T-helper 2 cell (primary cell): Measurements from ENCODE around the gene CAMK2G.

ENCODE experiments used
- DNase-seq, 5 experiments: peaks; one replicate each; pipeline versions ENCODE4 v3.0.0 to v3.0.0-alpha.2; 2012 to 2022

The CAMK2G gene

DNA sequence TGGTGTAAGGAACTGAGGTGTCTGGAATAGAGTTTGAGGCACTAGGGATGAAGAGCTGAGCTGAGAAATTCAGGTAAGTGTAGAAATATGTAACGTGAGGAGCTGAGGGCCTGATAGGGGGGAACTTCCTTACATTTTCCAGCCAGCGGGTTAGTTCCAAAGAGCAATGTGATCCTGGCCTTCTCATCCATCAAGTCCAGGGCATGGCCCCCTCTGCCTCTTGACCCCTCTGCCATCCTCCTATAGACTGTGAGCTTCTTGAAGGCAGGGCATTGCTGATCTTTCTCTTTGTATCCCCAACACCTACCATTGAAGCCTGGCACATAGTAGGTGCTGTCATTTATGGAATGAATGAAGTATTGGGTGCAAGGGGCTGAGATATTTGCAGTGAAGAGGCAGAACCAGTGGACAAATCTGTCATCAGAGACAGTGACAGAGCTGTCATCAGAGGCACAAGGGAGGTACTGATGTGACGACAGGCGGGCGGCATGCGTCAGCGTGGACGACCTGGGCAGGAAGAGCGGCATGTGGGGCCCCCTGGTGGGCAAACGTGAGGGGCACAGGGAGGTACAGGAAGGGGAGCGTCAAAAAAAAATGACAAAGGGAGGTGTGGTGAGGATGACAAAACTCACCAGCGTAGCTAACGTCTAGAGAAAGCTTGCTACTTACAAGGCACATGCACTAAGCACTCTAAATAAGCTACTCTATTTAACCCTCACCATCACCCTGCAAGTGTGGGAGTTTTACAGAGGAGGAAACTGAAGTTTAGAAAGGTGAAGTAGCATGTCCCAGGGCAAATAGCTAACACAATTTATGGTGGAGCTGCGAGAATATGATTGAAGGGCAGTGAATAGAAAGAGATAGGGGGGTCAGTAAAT is 5.2 kb upstream of the CAMK2G start:
- DNase-seq: peak; percentile 81 to 97 (median 90)

GRCh38 chr10:73878365-73878764 is 4.0 kb upstream of the CAMK2G start:
- no peak for DNase-seq

DNA sequence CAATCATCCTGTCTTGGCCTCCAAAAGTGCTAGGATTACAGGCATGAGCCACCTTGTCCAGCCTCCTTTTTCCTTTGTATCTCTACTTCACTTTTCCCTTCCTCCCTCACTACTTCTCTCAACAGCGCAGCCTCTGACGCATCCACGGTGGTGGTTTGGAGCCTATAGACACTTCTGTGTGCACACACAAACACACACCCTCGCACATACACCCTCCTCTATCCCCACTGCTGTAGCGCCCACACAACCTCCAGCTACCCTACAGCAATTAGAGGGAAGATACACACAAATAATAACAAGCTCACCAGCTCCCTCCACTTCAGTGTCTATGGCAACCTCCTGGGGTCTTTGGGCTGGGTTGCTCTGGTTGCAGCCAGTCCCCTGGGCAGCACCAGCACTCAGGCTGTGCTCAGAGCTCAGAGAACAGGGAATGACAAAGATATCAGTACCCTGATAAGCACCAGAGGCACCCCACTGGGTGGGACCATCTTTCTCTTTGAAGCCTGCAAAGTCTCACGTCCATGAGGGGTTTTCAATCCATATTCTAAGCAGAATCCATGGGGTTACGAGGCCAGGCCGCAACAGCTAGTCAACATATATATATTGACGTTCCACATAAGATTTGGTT is 3.3 kb upstream of the CAMK2G start:
- DNase-seq: no peak

DNA sequence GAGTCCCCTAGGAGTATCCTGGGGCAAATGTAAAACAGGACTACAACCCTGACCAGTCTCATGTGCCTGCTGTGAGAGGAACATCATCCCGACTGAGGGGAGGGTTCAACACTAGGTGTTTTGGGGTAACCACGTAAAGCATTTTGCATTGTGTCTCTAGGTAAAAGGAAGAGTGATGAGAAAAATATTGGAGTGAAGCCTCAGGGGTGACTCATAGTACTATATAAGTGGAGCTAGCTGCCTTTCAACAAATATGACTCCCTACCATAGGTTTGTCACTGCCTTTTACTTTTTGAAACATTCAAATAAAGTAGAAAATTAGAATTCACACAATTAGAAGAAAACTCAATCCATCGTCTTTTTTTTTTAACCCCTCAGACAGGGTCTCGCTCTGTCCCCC is 2.6 kb upstream of the CAMK2G start:
- no peak for DNase-seq

GRCh38 chr10:73876566-73876965 is 2.2 kb upstream of the CAMK2G start:
- DNase-seq: no peak

- no peak for DNase-seq
Observed at GRCh38 chr10:73876157-73876556, 1.8 kb upstream of the CAMK2G start.

- DNase-seq: peak in 2 of 5 experiments; percentile 76 to 78
Observed at GRCh38 chr10:73875139-73875475, 752 bp upstream of the CAMK2G start.

- peak in 1 of 5 experiments; percentile 33 for DNase-seq
Observed at GRCh38 chr10:73873838-73874215, 528 bp downstream of the CAMK2G start.

- no peak for DNase-seq
Observed at GRCh38 chr10:73873142-73873837, 1.1 kb downstream of the CAMK2G start.

- no peak for DNase-seq
Observed at GRCh38 chr10:73872190-73872710, 2.1 kb downstream of the CAMK2G start.

GRCh38 chr10:73871295-73872189 is 2.8 kb downstream of the CAMK2G start:
- no peak for DNase-seq

- no peak for DNase-seq
Observed at GRCh38 chr10:73868655-73869195, 5.6 kb downstream of the CAMK2G start.

- DNase-seq: no peak
Observed at GRCh38 chr10:73867871-73868631, 6.3 kb downstream of the CAMK2G start.

DNA sequence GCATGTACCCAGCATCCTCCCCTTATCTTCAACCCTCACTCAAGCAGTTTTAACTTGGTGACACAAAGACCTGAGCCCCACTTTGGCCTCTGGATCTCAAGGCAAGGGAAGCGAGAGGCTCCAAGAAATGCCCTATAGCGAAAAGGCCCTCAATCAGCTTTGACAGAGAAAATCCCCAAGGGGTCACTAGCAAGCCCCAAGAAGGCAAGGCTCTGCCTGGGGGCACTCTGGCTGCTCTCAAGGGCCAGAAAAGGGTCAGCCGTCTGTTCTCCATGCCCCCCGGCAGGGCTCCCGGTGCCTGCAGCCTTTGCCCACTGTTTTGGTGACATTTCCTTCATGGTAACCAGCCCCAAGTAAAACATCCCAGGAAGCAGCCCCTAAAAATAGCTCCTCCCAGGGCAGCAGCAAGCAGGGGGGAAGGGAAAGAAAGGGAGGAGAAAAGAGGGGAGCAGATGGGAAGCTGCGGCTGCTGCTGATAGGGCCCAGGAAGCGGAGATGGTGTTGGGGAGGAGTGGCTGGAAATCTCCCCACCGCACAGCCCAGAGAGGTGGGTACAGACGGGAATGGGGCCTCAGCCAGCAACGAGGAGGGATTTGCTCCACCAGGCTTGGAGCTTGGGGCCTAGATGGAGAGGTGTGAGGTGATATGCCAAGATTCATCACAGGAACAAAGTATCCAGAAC is 7.1 kb downstream of the CAMK2G start:
- DNase-seq: no peak

GRCh38 chr10:73866621-73867020 is 7.7 kb downstream of the CAMK2G start:
- no peak for DNase-seq

DNA sequence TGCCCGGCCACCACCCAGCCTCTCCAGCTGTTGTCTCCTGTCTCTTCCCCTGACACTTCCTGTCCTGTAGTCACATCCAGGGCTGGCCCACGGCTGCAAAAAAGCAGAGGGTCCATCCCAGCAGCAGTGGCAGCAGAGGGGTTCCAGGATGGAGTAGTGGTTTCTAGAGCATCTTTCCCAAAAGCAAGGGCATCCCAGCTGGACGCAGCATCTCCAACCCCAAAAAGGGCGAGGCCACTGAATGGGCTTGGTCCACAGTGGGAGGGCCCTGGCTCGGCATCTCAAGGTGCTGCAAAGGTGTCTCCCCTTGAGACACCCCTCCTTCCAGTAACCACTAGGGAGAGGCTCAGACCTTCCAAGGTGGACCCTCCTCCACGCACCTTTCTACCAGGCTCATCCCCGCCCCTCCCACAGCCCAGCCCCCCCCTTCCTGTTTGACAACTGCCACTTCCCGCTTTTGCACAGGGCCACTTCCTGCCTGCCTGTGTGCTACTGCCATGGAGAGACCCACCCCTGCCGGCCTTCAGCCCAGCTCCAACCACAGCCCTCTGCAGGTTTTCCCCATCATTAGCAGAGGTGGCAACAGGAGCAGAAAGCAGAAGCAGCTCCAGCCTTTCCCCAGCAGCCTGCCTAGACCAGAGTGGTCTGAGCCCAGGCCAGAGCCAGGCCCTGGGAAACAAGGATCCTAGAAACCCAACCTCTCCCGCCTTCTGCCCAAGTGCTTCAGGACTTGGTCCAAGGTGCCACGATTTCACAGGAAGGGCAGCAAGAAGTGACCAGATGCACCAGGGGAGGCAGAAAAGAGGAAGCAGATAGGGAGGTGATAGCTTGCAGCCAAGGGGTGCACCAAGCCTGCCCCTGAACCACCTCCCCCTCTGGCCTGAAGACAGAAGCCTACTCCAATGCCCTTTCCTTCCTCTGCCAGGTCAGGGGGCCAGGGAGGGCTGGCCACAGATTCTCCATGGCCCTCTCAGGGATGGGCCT is 8.6 kb downstream of the CAMK2G start:
- peak in 3 of 5 experiments; percentile 35 to 87 (median 35) for DNase-seq

DNA sequence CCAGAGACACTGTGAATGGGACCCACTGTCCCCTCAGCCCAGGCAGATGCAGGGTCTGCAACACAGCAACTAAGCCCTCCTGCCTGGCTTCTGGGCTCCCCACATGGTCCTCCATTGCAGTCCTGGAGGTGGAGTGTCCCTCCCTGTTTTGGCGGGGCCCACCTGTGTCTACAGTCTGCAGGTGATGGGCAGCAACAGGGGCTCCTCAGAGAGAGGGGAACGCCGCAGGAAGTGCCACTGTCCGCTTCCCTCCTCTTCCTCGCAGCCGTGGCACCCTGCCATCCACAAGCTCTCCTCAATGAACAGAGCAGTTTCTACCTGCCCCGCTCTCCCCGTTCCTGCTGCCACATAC is 9.3 kb downstream of the CAMK2G start:
- DNase-seq: peak in 1 of 5 experiments; percentile 40

GRCh38 chr10:73864229-73864628 is 10.1 kb downstream of the CAMK2G start:
- DNase-seq: no peak

- no peak for DNase-seq
Observed at GRCh38 chr10:73863039-73863817, 11.1 kb downstream of the CAMK2G start.
